A549 (cell line): ENCODE measurements around the gene B4GALT6. TPM values are rescaled to one million over a fixed set of nuclear protein-coding genes. Genes with fewer than 3 reads are reported as not detected.

Experiments used
- ATAC-seq, 2 experiments: fragments of 200-7000 bp in 1 of 2; fragments of >200 bp in 1 of 2; cut with Nextera tagmentation in 1 of 2; cut with Tn5 transposase in 1 of 2; 3 replicates each; pipeline versions ENCODE4 v1.8.0 to v1.9.1; 2018 to 2020; ENCODE audit warnings: mild to moderate bottlenecking in 1 of 2, moderate library complexity in 1 of 2
- CTCF ChIA-PET: fragments of 300-600 bp; sonication (Branson Sonifier 250); formaldehyde crosslinking; extraction: SDS; loops from one replicate; lab custom pipeline; 2021; ENCODE audit warnings: antibody characterized with exemption, inconsistent platforms; lab: Yijun Ruan, JAX
- POLR2A ChIA-PET: fragments of 350-600 bp; formaldehyde crosslinking; extraction: SDS; loops from one replicate; lab custom pipeline; 2021; ENCODE audit warnings: antibody characterized with exemption, inconsistent platforms; lab: Yijun Ruan, JAX
- DNase-seq, 2 experiments: peaks; one replicate each; pipeline versions ENCODE4 v3.0.0 to v3.0.0-alpha.2; 2011 to 2016; ENCODE audit warnings: low read depth in 1 of 2, low spot score in 1 of 2
- FAIRE-seq: peaks from 2 replicates; lab custom pipeline; 2011; peaks lifted over from hg19 to GRCh38; lab: Jason Lieb, UNC
- H3K27ac ChIP-seq, 2 experiments: fragments of >200 bp; sonication (Bioruptor Twin); formaldehyde crosslinking; 3 replicates each; pipeline ENCODE4 v1.5.1; 2016 to 2017
- H3K4me1 ChIP-seq: fragments of >200 bp; sonication (Bioruptor Twin); formaldehyde crosslinking; 3 replicates; pipeline ENCODE4 v1.6.1; 2016
- H3K4me2 ChIP-seq: fragments of >200 bp; sonication (Bioruptor Twin); formaldehyde crosslinking; 3 replicates; pipeline ENCODE4 v1.6.1; 2016
- H3K4me3 ChIP-seq: fragments of >200 bp; sonication (Bioruptor Twin); formaldehyde crosslinking; 3 replicates; pipeline ENCODE4 v1.5.1; 2016
- H3K9me3 ChIP-seq: fragments of >200 bp; sonication (Bioruptor Twin); formaldehyde crosslinking; 3 replicates; pipeline ENCODE4 v1.6.1; 2016
- BCL3 ChIP-seq: fragments of >200 bp; sonication (Bioruptor Twin); formaldehyde crosslinking; IDR thresholded peaks from 3 replicates; pipeline ENCODE4 v1.6.1; 2016
- BHLHE40 ChIP-seq: IDR thresholded peaks from 2 replicates; pipeline ENCODE4 v1.6.1; 2012; ENCODE audit warnings: low read depth, low read length, inconsistent platforms
- CBX2 ChIP-seq: fragments of 200-600 bp; sonication (generic); IDR thresholded peaks from 2 replicates; pipeline ENCODE4 v1.6.1; 2016; ENCODE audit warnings: low read depth, mild to moderate bottlenecking, borderline replicate concordance
- CBX8 ChIP-seq: fragments of 200-600 bp; sonication (generic); IDR thresholded peaks from 2 replicates; pipeline ENCODE4 v1.6.1; 2016
- CHD2 ChIP-seq: fragments of 150-350 bp; IDR thresholded peaks from 2 replicates; pipeline ENCODE4 v1.6.1; 2014; ENCODE audit warnings: low read length; ENCODE audit not compliant: partially characterized antibody
- EHF ChIP-seq: fragments of 250-450 bp; sonication (Bioruptor Pico); IDR thresholded peaks from 2 replicates; pipeline ENCODE4 v1.5.0; 2020; ENCODE audit warnings: mild to moderate bottlenecking
- ELK1 ChIP-seq: fragments of 150-350 bp; IDR thresholded peaks from 2 replicates; pipeline ENCODE4 v1.6.1; 2014; ENCODE audit warnings: low read depth, mild to moderate bottlenecking, low read length
- FOXS1 ChIP-seq: fragments of 250-450 bp; sonication (Bioruptor Pico); IDR thresholded peaks from 2 replicates; pipeline ENCODE4 v1.5.0; 2020; ENCODE audit warnings: mild to moderate bottlenecking, moderate library complexity
- GATA3 ChIP-seq: IDR thresholded peaks from 2 replicates; pipeline ENCODE4 v1.6.1; 2012; ENCODE audit warnings: borderline replicate concordance
- HDAC2 ChIP-seq: fragments of 200-600 bp; sonication (generic); IDR thresholded peaks from 2 replicates; pipeline ENCODE4 v1.6.1; 2016
- HEYL ChIP-seq: fragments of 250-450 bp; sonication (Bioruptor Pico); IDR thresholded peaks from 2 replicates; pipeline ENCODE4 v1.8.0; 2021; ENCODE audit warnings: mild to moderate bottlenecking, moderate library complexity
- HOXA7 ChIP-seq: fragments of 250-450 bp; sonication (Bioruptor Pico); IDR thresholded peaks from 2 replicates; pipeline ENCODE4 v1.5.0; 2020; ENCODE audit warnings: mild to moderate bottlenecking, moderate library complexity
- JUN ChIP-seq, 2 experiments: fragments of >200 bp; sonication (Bioruptor Twin); formaldehyde crosslinking; IDR thresholded peaks; 2 replicates in 1 of 2; 3 replicates in 1 of 2; pipeline ENCODE4 v1.6.1; 2016 to 2017
- JUNB ChIP-seq: fragments of >200 bp; sonication (Bioruptor Twin); formaldehyde crosslinking; IDR thresholded peaks from 2 replicates; pipeline ENCODE4 v1.6.1; 2016
- KDM1A ChIP-seq: fragments of 200-600 bp; sonication (generic); IDR thresholded peaks from 2 replicates; pipeline ENCODE4 v1.6.1; 2016; ENCODE audit warnings: low read depth, mild to moderate bottlenecking
- KDM5A ChIP-seq: fragments of 200-600 bp; sonication (generic); IDR thresholded peaks from 2 replicates; pipeline ENCODE4 v1.6.1; 2016; ENCODE audit warnings: antibody characterized with exemption, mild to moderate bottlenecking
- MAFK ChIP-seq: fragments of 450-650 bp; IDR thresholded peaks from 2 replicates; pipeline ENCODE4 v1.6.1; 2014; ENCODE audit not compliant: partially characterized antibody
- MYC ChIP-seq: IDR thresholded peaks from 2 replicates; pipeline ENCODE4 v1.6.1; 2012; ENCODE audit warnings: mild to moderate bottlenecking, inconsistent platforms, low read length, improper control_type of control experiment, borderline replicate concordance
- NR3C1 ChIP-seq: fragments of >200 bp; sonication (Bioruptor Twin); formaldehyde crosslinking; IDR thresholded peaks from 3 replicates; pipeline ENCODE4 v1.6.1; 2017
- POLR2A ChIP-seq: IDR thresholded peaks from 2 replicates; pipeline ENCODE4 v1.6.1; 2012; ENCODE audit warnings: mild to moderate bottlenecking, low read length
- RARB ChIP-seq: fragments of 250-450 bp; sonication (Bioruptor Pico); IDR thresholded peaks from 2 replicates; pipeline ENCODE4 v1.8.0; 2021; ENCODE audit warnings: mild to moderate bottlenecking, moderate library complexity
- RFX5 ChIP-seq: fragments of 450-650 bp; IDR thresholded peaks from 2 replicates; pipeline ENCODE4 v1.7.1; 2014; ENCODE audit warnings: antibody characterized with exemption, mild to moderate bottlenecking, moderate library complexity
- RNF2 ChIP-seq: fragments of 200-600 bp; sonication (generic); IDR thresholded peaks from 2 replicates; pipeline ENCODE4 v1.6.1; 2016; ENCODE audit warnings: low read depth, mild to moderate bottlenecking, antibody characterized with exemption, moderate library complexity, borderline replicate concordance
- TFCP2L1 ChIP-seq: fragments of 250-450 bp; sonication (Bioruptor Pico); IDR thresholded peaks from 2 replicates; pipeline ENCODE4 v1.5.0; 2021; ENCODE audit warnings: mild to moderate bottlenecking
- TP53 ChIP-seq: fragments of 250-450 bp; sonication (Bioruptor Pico); IDR thresholded peaks from 2 replicates; pipeline ENCODE4 v1.5.0; 2021; ENCODE audit warnings: mild to moderate bottlenecking, moderate library complexity
- ZC3H11A ChIP-seq: fragments of 450-650 bp; IDR thresholded peaks from 2 replicates; pipeline ENCODE4 v1.6.1; 2014; ENCODE audit warnings: antibody characterized with exemption, mild to moderate bottlenecking
- ZNF302 ChIP-seq: fragments of 250-450 bp; sonication (Bioruptor Pico); IDR thresholded peaks from 2 replicates; pipeline ENCODE4 v1.9.0; 2021; ENCODE audit warnings: inconsistent platforms, mild to moderate bottlenecking, moderate library complexity
- WGBS: methylation state at CpG from one replicate; pipeline ENCODE4 v1.1.6; 2017; ENCODE audit errors: missing lambda C conversion rate; 5-methylcytosine and 5-hydroxymethylcytosine counted together
- polyA plus RNA-seq, 4 experiments: library from polyadenylated mRNA; depleted of rRNA in 3 of 4; stranded (reverse); fragments of >200 nt; fragmentation: RNase III in 1 of 4; extraction: RNeasy Plus Mini Kit Qiagen cat#74134 plus additional on column Dnase treatment in 1 of 4; gene quantifications; 2 replicates in 3 of 4; 3 replicates in 1 of 4; pipeline ENCODE4 v1.2.3, GENCODE V29; 2011 to 2017
- TF ChIP-seq, protein P1 (sequence below): IDR thresholded peaks from 2 replicates; pipeline ENCODE4 v1.6.1; 2012
- TF ChIP-seq, protein P2 (sequence below): IDR thresholded peaks from 2 replicates; pipeline ENCODE4 v1.6.1; 2012

The B4GALT6 gene
- polyA plus RNA-seq, 2 of the 4 experiments (the other 2 are of a cell fraction): 7.1 to 12.8 TPM

DNA sequence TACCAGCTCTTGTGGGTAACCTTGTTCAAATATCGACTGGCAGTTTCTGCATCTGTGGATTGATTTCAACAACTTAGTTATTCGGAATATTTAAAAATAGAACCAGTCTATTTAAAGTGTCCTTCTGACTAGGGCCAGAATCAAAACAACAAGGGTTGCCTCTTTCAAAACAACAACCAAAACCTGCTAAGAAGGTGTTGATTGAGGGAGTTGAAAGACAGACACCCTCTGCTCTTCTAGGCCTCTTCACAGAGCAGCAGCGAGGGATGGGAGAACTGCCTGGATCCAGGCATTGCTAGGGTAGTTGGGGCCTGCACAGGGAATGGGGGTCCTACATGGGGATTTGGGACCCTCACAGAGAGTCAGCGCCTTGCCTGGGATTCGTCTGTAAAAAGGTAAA is 72.9 kb downstream of the B4GALT6 start:
- TF ChIP-seq ZC3H11A: no peak
- no peak for TF ChIP-seq HEYL
- TF ChIP-seq GATA3: no peak
- TF ChIP-seq, protein P1, sequence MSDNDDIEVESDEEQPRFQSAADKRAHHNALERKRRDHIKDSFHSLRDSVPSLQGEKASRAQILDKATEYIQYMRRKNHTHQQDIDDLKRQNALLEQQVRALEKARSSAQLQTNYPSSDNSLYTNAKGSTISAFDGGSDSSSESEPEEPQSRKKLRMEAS: no peak
- no peak for TF ChIP-seq KDM1A
- no peak for TF ChIP-seq KDM5A
- no peak for TF ChIP-seq NR3C1
- TF ChIP-seq CBX8: no peak
- no peak for TF ChIP-seq RARB
- TF ChIP-seq CBX2: no peak
- TF ChIP-seq BCL3: no peak
- TF ChIP-seq, protein P2, sequence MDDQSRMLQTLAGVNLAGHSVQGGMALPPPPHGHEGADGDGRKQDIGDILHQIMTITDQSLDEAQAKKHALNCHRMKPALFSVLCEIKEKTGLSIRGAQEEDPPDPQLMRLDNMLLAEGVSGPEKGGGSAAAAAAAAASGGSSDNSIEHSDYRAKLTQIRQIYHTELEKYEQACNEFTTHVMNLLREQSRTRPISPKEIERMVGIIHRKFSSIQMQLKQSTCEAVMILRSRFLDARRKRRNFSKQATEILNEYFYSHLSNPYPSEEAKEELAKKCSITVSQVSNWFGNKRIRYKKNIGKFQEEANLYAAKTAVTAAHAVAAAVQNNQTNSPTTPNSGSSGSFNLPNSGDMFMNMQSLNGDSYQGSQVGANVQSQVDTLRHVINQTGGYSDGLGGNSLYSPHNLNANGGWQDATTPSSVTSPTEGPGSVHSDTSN: no peak
- TF ChIP-seq MYC: no peak
- Histone ChIP-seq H3K4me3 (no peak overlapping the region), H3K4me1 (no peaks in the 10 kb centered on the region), H3K9me3 (no peaks in the 10 kb centered on the region), H3K27ac (no peak overlapping the region), H3K4me2 (no peak overlapping the region)
- DNase-seq: no peak
- ChIA-PET CTCF (interaction anchor here (0.6 kb wide), 1 partner anchor 340 kb away, joined by 3 read pairs; no protein-coding TSS in a partner anchor), POLR2A (no interaction called here)
- no peak for FAIRE-seq
- no peak for ATAC-seq
- 68% methylated on average over 5 of the region's 5 CpGs for WGBS

DNA sequence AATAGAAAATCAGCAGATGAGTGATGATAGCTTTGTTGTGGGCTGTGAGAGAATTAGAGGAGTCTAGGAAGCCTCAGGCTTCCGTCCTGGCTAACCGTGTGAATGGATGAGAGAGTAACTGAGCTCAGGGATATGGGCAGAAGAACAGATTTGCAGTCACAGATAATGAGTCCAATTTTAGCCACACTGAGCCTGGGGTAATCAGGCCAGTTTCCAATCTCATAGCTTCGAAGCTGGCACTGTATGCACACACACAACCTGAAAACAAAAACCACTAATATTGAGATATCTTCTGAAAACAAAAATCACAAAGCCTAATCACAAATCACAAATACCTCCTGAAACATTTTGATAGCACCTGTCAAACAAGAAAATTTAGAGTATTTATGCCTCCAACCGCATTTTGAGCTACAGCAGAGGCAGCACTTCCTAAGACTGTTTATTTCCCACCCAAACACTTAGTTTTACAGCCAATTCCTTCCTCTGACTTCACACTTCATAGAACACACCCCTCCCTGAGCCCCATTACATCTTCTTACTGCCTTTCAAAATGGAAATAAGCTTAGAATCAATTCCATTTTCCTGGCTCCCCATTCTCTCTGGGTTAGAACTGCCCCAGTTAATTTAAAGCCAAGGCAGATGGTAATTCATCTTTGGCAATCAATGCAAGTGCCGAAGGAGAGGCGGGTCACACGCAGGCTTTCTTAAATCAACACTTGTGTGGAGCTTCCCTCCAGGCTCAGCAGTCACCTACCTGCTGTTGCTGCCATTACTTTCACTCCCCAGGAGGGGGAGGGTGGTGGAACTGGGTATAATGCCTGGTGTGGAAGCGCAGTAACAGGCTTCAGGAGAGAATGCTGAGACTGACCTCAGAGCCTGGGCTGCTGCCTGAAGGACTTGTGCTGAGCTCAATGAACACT is 73.8 kb downstream of the B4GALT6 start:
- DNase-seq (peak in 1 of 2 experiments; percentile 6), ATAC-seq (peak; percentile 54 to 62; a peak in 3 of 6 replicates), FAIRE-seq (no peak)
- H3K27ac ChIP-seq: no peak overlapping the region
- ChIA-PET CTCF (interaction anchor here (0.6 kb wide), 2 partner anchors 75 to 341 kb away, joined by 3 read pairs; no protein-coding TSS in a partner anchor), POLR2A (no interaction called here)
- no peak overlapping the region for H3K4me2 ChIP-seq
- H3K9me3 ChIP-seq: no peaks in the 10 kb centered on the region
- no peaks in the 10 kb centered on the region for H3K4me1 ChIP-seq
- no peak overlapping the region for H3K4me3 ChIP-seq
- WGBS: 69% methylated on average over 8 of the region's 8 CpGs
- TF ChIP-seq TFCP2L1: no peak
- no peak for TF ChIP-seq POLR2A

DNA sequence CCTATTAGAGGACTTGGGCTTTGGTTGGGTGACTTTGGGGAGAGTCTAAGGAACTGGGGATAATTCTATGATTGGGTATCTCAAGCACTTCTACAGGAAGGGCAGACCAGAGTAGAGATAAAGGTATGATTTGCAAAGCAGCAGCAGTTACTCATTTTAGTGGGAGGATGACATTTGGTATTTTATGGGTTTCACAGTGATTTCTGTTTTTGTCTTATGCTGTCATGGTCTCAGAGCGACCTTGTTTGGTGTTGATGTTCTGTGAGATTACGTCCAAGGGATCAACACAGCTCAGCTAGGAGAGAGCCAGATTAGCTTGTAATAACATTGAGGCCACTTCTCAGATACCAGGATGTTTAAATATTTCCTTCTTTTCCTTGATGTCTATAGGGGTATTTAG is 74.5 kb downstream of the B4GALT6 start:
- DNase-seq (no peak), FAIRE-seq (no peak), ATAC-seq (no peak)
- Histone ChIP-seq H3K4me3 (no peak overlapping the region), H3K9me3 (no peaks in the 10 kb centered on the region), H3K27ac (no peak overlapping the region), H3K4me1 (no peaks in the 10 kb centered on the region), H3K4me2 (no peak overlapping the region)
- no peak for TF ChIP-seq JUNB
- no peak for TF ChIP-seq RFX5
- no peak for TF ChIP-seq CBX8
- ChIA-PET CTCF (no interaction called here), POLR2A (no interaction called here)
- 76% methylated on average over 2 of the region's 2 CpGs for WGBS

DNA sequence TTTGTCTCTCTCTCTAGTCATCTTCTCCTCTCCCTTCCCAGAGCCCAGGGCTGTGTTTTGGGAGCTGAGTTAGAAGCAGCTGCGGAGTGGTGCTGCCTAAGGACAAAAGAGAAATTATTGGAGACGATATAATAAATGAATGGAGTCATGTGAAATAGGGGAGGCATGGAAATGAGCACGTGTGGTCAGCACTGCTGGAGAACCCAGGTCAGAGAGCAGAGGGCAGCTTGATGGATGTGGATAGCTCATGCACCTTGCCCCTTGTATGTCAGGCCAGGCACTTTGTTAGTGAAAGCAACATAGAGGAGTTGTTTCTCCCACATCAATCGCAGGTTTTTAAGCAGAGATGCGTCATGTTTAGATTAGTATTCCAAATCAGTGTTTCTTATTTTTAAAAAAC is 77.0 kb downstream of the B4GALT6 start:
- FAIRE-seq: no peak
- Histone ChIP-seq H3K4me3 (no peak overlapping the region), H3K27ac (no peak overlapping the region), H3K4me1 (no peaks in the 10 kb centered on the region), H3K9me3 (no peaks in the 10 kb centered on the region), H3K4me2 (no peak overlapping the region)
- no peak for DNase-seq
- ATAC-seq: no peak
- CTCF ChIA-PET: interaction anchor here (0.6 to 1.9 kb wide), 3 partner anchors 16 to 116 kb away, joined by 3 to 5 read pairs (median 3); partner anchors contain the start of gene TTR
- POLR2A ChIA-PET: no interaction called here
- 45% methylated on average over 5 of the region's 5 CpGs for WGBS
- TF ChIP-seq EHF (CRISPR knock-in tag): no peak
- TF ChIP-seq RNF2: no peak
- TF ChIP-seq BCL3: no peak
- no peak for TF ChIP-seq HOXA7
- no peak for TF ChIP-seq ELK1
- no peak for TF ChIP-seq TP53
- no peak for TF ChIP-seq HDAC2
- TF ChIP-seq CHD2: no peak
- no peak for TF ChIP-seq NR3C1
- TF ChIP-seq ZNF302: no peak
- TF ChIP-seq MAFK: no peak
- no peak for TF ChIP-seq BHLHE40
- TF ChIP-seq FOXS1: no peak
- no peak for TF ChIP-seq JUN (IDR thresholded peaks at IDR 0.05)
